GM12878 (cell line): ENCODE measurements around the gene U2AF2. TPM values are rescaled to one million over a fixed set of nuclear protein-coding genes. Genes with fewer than 3 reads are reported as not detected.

Experiments used
- ATAC-seq: fragments of 200-7000 bp; cut with Tn5 transposase; 3 replicates; pipeline ENCODE4 v1.9.1; 2020; ENCODE audit warnings: mild to moderate bottlenecking, moderate library complexity
- BruUV-seq: library from RNA; stranded (reverse); fragments of 400-500 nt; replicated peaks from 2 replicates; lab custom pipeline; 2021; lab: Mats Ljungman, UMichigan
- CTCF ChIA-PET: fragments of 300-600 bp; sonication (Branson Sonifier 250); formaldehyde crosslinking; extraction: SDS; loops from one replicate; lab custom pipeline; 2021; ENCODE audit warnings: inconsistent platforms; lab: Yijun Ruan, JAX
- POLR2A ChIA-PET: fragments of 350-600 bp; formaldehyde crosslinking; extraction: SDS; loops from one replicate; lab custom pipeline; 2021; ENCODE audit warnings: inconsistent platforms; lab: Charles Lee
- RAD21 ChIA-PET: fragments of 300-600 bp; sonication (Branson Sonifier 250); formaldehyde crosslinking; loops from one replicate; lab custom pipeline; 2023; ENCODE audit warnings: antibody characterized with exemption; ENCODE audit not compliant: unreplicated experiment; lab: Charles Lee
- SMC1A ChIA-PET: fragments of 300-600 bp; sonication (Branson Sonifier 250); formaldehyde crosslinking; loops from one replicate; lab custom pipeline; 2023; ENCODE audit not compliant: unreplicated experiment, uncharacterized antibody; lab: Charles Lee
- DNase-seq: peaks from one replicate; pipeline ENCODE4 v3.0.0-alpha.2; 2011; ENCODE audit warnings: low read depth, low spot score
- FAIRE-seq: peaks from 3 replicates; lab custom pipeline; 2011; peaks lifted over from hg19 to GRCh38; lab: Jason Lieb, UNC
- H2AFZ ChIP-seq: 2 replicates; pipeline ENCODE4 v1.6.0; 2011; ENCODE audit warnings: low read depth, low read length, control low read depth; ENCODE audit not compliant: control insufficient read depth
- H3K27ac ChIP-seq: 2 replicates; pipeline ENCODE4 v1.5.1; 2011; ENCODE audit warnings: control low read depth; ENCODE audit not compliant: control insufficient read depth, insufficient read depth
- H3K27me3 ChIP-seq, 2 experiments: replicated peaks in 1 of 2; 2 replicates each; pipeline versions ENCODE4 v1.6.0 to v1.6.1; 2011; ENCODE audit warnings: low read length in 1 of 2; ENCODE audit not compliant: control insufficient read depth in 2 of 2, insufficient read depth in 2 of 2
- H3K36me3 ChIP-seq, 2 experiments: 2 replicates each; pipeline ENCODE4 v1.5.1; 2011; ENCODE audit warnings: low read length in 1 of 2; ENCODE audit not compliant: control insufficient read depth in 2 of 2, insufficient read depth in 2 of 2
- H3K4me1 ChIP-seq: 2 replicates; pipeline ENCODE4 v1.6.1; 2011; ENCODE audit warnings: mild to moderate bottlenecking, low read length, moderate library complexity, mixed read lengths; ENCODE audit not compliant: control insufficient read depth, insufficient read depth
- H3K4me2 ChIP-seq: 2 replicates; pipeline ENCODE4 v1.6.0; 2011; ENCODE audit warnings: control low read depth; ENCODE audit not compliant: control insufficient read depth, insufficient read depth
- H3K4me3 ChIP-seq: fragments of 200-600 bp; sonication (generic); 2 replicates; pipeline ENCODE4 v1.5.1; 2016
- H3K79me2 ChIP-seq: 2 replicates; pipeline ENCODE4 v1.6.0; 2011; ENCODE audit warnings: low read length; ENCODE audit not compliant: control insufficient read depth, insufficient read depth
- H3K9ac ChIP-seq: 2 replicates; pipeline ENCODE4 v1.8.0; 2011; ENCODE audit warnings: low read length, control low read depth, mixed read lengths; ENCODE audit not compliant: control insufficient read depth, insufficient read depth
- H3K9me3 ChIP-seq: replicated peaks from 3 replicates; pipeline ENCODE4 v1.5.1; 2011; ENCODE audit warnings: mild to moderate bottlenecking, low read length; ENCODE audit not compliant: control insufficient read depth, insufficient read depth
- H4K20me1 ChIP-seq: 2 replicates; pipeline ENCODE4 v1.6.0; 2011; ENCODE audit not compliant: control insufficient read depth, insufficient read depth
- CBFB ChIP-seq: IDR thresholded peaks from 2 replicates; pipeline ENCODE4 v1.6.1; 2016; ENCODE audit warnings: antibody characterized with exemption, low read depth
- CEBPB ChIP-seq, 2 experiments: fragments of 150-350 bp in 1 of 2; IDR thresholded peaks; 2 replicates each; pipeline ENCODE4 v1.6.1; 2012 to 2014; ENCODE audit warnings: low read depth in 2 of 2, low read length in 2 of 2, borderline replicate concordance in 1 of 2, inconsistent platforms in 1 of 2
- CHD2 ChIP-seq: IDR thresholded peaks from 2 replicates; pipeline ENCODE4 v1.6.1; 2011; ENCODE audit warnings: low read depth, low read length, improper control_type of control experiment, borderline replicate concordance
- NFIC ChIP-seq: IDR thresholded peaks from 2 replicates; pipeline ENCODE4 v1.6.1; 2012; ENCODE audit warnings: low read depth, mild to moderate bottlenecking, inconsistent platforms, low read length, moderate library complexity
- NR2F1 ChIP-seq: fragments of 450-650 bp; conservative IDR thresholded peaks from 2 replicates; pipeline ENCODE4 v1.6.1; 2017; ENCODE audit warnings: mild to moderate bottlenecking
- RAD21 ChIP-seq: IDR thresholded peaks from 2 replicates; pipeline ENCODE4 v1.6.1; 2011; ENCODE audit warnings: mild to moderate bottlenecking, low read depth, low read length, moderate library complexity; ENCODE audit not compliant: insufficient read depth
- SP1 ChIP-seq: IDR thresholded peaks from one replicate; pipeline ENCODE4 v1.6.1; 2011; ENCODE audit warnings: low read depth, low read length
- STAT1 ChIP-seq: fragments of 450-650 bp; conservative IDR thresholded peaks from 2 replicates; pipeline ENCODE4 v1.6.1; 2014; ENCODE audit warnings: antibody characterized with exemption, mild to moderate bottlenecking
- STAT3 ChIP-seq: IDR thresholded peaks from 2 replicates; pipeline ENCODE4 v1.6.1; 2011; ENCODE audit warnings: low read depth, low read length, improper control_type of control experiment
- TAF1 ChIP-seq: IDR thresholded peaks from 2 replicates; pipeline ENCODE4 v1.6.1; 2011; ENCODE audit warnings: mild to moderate bottlenecking, low read depth, low read length, borderline replicate concordance
- YBX1 ChIP-seq: fragments of 450-650 bp; IDR thresholded peaks from 2 replicates; pipeline ENCODE4 v1.6.1; 2016; ENCODE audit warnings: antibody characterized with exemption
- ZNF384 ChIP-seq: IDR thresholded peaks from 2 replicates; pipeline ENCODE4 v1.6.1; 2012; ENCODE audit warnings: low read depth, mild to moderate bottlenecking, low read length, improper control_type of control experiment, borderline replicate concordance
- WGBS: methylation state at CpG from one replicate; pipeline ENCODE4 v1.1.6; 2016; ENCODE audit warnings: low lambda C conversion rate; ENCODE audit not compliant: insufficient replicate concordance, insufficient coverage; ENCODE audit errors: missing lambda C conversion rate; 5-methylcytosine and 5-hydroxymethylcytosine counted together
- in situ Hi-C: fragments of 300-500 bp; cut with MboI; formaldehyde crosslinking; loops from 9 replicates; pipeline ENCODE4 v1.14.3; 2018; ENCODE audit warnings: mixed read lengths
- intact Hi-C: fragments of 100-400 bp; cut with micrococcal nuclease; formaldehyde crosslinking; loops from one replicate; pipeline ENCODE4 v1.14.2; 2022; ENCODE audit not compliant: unreplicated experiment
- polyA plus RNA-seq, 11 experiments: library from polyadenylated mRNA; depleted of rRNA in 4 of 11; unstranded in 6 of 11; stranded (reverse) in 5 of 11; fragments of >200 nt; fragmentation: Nextera tagmentation in 4 of 11; fragmentation: Illumina TruSeq in 1 of 11; extraction: Ambion mirVana in 4 of 11; extraction: Trizol in 1 of 11; gene quantifications; 1 replicate in 1 of 11; 2 replicates in 10 of 11; pipeline versions ENCODE4 v1.2.1 to v1.2.3, GENCODE V29; 2011 to 2016; ENCODE audit warnings: inconsistent platforms in 2 of 11, missing spikeins in 2 of 11, low read depth in 1 of 11
- total RNA-seq, 4 experiments: library from RNA; depleted of rRNA in 3 of 4; stranded (reverse); fragments of >200 nt in 3 of 4; fragmentation: Illumina TruSeq in 1 of 4; extraction: Trizol in 1 of 4; gene quantifications; 2 replicates each; pipeline versions ENCODE4 v1.2.1 to v1.2.3, GENCODE V29; 2013 to 2021
- TF ChIP-seq, protein P1 (sequence below): fragments of 450-650 bp; IDR thresholded peaks from 2 replicates; pipeline ENCODE4 v1.6.1; 2018; ENCODE audit warnings: mild to moderate bottlenecking, low read depth, moderate library complexity; ENCODE audit not compliant: partially characterized antibody
- TF ChIP-seq, protein P2 (sequence below): IDR thresholded peaks from 2 replicates; pipeline ENCODE4 v1.6.1; 2011; ENCODE audit warnings: borderline replicate concordance, low read depth, mild to moderate bottlenecking, moderate library complexity, low read length; ENCODE audit not compliant: insufficient read depth, poor library complexity, severe bottlenecking
- TF ChIP-seq, protein P3 (sequence below): fragments of 450-650 bp; formaldehyde crosslinking; IDR thresholded peaks from 2 replicates; pipeline ENCODE4 v1.4.0; 2020; ENCODE audit warnings: mild to moderate bottlenecking, moderate library complexity

Gene U2AF2
- total and polyA plus RNA-seq, 10 of the 15 experiments (the other 5 are each of a cell fraction or from before 2014, with no cell fraction given) = 3.0 to 338 (median 130) TPM

DNA sequence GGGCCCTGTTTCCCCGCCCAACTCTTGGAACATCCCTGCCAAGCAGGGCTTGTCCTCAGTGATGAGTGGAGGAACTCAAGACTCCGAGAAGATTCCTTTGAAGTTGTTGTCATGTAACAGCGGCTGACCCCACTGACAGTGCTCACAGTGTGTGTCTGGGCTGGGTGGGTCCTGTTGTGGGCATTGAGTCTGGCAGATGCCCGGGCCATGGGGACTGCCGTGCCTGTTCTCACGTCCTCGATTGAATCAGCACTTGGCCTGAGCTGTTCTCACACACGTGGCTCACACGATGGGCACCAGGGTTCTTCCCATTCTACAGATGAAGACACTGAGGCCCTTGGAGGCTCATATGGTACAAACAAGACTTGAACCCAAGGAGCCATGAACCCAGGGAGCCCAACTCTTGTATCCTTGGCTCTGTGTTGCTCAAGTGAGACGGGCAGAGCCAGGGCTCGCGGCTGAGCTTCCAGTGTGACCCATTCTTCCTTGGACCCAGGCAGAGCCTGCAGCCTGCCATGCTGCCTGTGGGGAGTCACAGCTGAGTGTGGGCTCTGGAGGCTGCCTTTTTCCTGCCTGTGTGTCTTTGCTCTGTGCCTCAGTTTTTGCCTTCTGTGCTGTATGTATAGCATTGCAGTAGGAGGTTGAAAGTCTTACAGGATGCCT lies 11.6 kb downstream of the U2AF2 start (continued):
- TF ChIP-seq NR2F1 (no peak), STAT1 (no peak), STAT3 (no peak)
- TF ChIP-seq, protein P1, sequence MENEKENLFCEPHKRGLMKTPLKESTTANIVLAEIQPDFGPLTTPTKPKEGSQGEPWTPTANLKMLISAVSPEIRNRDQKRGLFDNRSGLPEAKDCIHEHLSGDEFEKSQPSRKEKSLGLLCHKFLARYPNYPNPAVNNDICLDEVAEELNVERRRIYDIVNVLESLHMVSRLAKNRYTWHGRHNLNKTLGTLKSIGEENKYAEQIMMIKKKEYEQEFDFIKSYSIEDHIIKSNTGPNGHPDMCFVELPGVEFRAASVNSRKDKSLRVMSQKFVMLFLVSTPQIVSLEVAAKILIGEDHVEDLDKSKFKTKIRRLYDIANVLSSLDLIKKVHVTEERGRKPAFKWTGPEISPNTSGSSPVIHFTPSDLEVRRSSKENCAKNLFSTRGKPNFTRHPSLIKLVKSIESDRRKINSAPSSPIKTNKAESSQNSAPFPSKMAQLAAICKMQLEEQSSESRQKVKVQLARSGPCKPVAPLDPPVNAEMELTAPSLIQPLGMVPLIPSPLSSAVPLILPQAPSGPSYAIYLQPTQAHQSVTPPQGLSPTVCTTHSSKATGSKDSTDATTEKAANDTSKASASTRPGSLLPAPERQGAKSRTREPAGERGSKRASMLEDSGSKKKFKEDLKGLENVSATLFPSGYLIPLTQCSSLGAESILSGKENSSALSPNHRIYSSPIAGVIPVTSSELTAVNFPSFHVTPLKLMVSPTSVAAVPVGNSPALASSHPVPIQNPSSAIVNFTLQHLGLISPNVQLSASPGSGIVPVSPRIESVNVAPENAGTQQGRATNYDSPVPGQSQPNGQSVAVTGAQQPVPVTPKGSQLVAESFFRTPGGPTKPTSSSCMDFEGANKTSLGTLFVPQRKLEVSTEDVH = no peak

DNA sequence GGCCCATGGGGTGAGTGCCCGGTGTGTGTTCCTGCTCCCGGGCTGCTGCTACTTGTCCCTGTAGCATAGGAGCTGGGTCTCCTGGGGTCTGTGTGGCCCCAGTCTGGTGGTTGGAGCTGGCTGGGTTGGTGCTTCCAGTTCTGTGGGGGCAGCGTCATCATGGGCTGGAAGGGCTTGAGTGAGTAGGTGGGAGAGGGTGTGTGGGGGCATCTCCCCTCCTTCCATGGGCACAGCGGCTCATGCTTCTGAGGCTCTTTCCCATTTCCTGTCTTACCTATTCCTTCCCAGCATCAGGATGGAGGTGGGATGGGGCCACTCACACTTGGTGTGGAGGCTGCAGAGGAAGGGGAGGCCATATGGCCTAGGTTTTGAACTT lies 12.2 kb downstream of the U2AF2 start:
- no peak overlapping the region for H3K27ac ChIP-seq
- POLR2A ChIA-PET = no interaction called here
- TF ChIP-seq STAT3 = no peak
- TF ChIP-seq, protein P2, sequence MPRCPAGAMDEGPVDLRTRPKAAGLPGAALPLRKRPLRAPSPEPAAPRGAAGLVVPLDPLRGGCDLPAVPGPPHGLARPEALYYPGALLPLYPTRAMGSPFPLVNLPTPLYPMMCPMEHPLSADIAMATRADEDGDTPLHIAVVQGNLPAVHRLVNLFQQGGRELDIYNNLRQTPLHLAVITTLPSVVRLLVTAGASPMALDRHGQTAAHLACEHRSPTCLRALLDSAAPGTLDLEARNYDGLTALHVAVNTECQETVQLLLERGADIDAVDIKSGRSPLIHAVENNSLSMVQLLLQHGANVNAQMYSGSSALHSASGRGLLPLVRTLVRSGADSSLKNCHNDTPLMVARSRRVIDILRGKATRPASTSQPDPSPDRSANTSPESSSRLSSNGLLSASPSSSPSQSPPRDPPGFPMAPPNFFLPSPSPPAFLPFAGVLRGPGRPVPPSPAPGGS = no peak
- TF ChIP-seq CBFB = no peak
- TF ChIP-seq CHD2 = no peak
- TF ChIP-seq YBX1 = no peak
- TF ChIP-seq NFIC = no peak
- TF ChIP-seq SP1 = no peak
- TF ChIP-seq RAD21 = no peak
- TF ChIP-seq, protein P3, sequence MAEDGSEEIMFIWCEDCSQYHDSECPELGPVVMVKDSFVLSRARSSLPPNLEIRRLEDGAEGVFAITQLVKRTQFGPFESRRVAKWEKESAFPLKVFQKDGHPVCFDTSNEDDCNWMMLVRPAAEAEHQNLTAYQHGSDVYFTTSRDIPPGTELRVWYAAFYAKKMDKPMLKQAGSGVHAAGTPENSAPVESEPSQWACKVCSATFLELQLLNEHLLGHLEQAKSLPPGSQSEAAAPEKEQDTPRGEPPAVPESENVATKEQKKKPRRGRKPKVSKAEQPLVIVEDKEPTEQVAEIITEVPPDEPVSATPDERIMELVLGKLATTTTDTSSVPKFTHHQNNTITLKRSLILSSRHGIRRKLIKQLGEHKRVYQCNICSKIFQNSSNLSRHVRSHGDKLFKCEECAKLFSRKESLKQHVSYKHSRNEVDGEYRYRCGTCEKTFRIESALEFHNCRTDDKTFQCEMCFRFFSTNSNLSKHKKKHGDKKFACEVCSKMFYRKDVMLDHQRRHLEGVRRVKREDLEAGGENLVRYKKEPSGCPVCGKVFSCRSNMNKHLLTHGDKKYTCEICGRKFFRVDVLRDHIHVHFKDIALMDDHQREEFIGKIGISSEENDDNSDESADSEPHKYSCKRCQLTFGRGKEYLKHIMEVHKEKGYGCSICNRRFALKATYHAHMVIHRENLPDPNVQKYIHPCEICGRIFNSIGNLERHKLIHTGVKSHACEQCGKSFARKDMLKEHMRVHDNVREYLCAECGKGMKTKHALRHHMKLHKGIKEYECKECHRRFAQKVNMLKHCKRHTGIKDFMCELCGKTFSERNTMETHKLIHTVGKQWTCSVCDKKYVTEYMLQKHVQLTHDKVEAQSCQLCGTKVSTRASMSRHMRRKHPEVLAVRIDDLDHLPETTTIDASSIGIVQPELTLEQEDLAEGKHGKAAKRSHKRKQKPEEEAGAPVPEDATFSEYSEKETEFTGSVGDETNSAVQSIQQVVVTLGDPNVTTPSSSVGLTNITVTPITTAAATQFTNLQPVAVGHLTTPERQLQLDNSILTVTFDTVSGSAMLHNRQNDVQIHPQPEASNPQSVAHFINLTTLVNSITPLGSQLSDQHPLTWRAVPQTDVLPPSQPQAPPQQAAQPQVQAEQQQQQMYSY (CRISPR knock-in tag) = no peak
- no peak for TF ChIP-seq ZNF384
- TF ChIP-seq CEBPB (IDR thresholded peaks at IDR 0.05; ENCODE audit: borderline replicate concordance in 1 of 2, low read depth in 2 of 2, low read length in 2 of 2) = no peak
- no peak for TF ChIP-seq TAF1

More for the DNA sequence above, 12.2 kb downstream of the U2AF2 start:
- FAIRE-seq (no peak), ATAC-seq (no peak), DNase-seq (no peak)
- H3K4me3 ChIP-seq = no peak overlapping the region
- H3K4me1 ChIP-seq = no peaks in the 10 kb centered on the region
- no TSS peak for BruUV-seq
- intact Hi-C loops (no loop called here), in situ Hi-C loops (loop anchor here (25.0 kb wide), 1 partner anchor 1530 kb away; the partner anchor contains the start of gene CNOT3)
- no peak overlapping the region for H2AFZ ChIP-seq
- no peaks in the 10 kb centered on the region for H3K27me3 ChIP-seq
- H3K79me2 ChIP-seq = peaks cover 20% of the 10 kb centered on the region
- H3K4me2 ChIP-seq = no peak overlapping the region
- H3K9me3 ChIP-seq = no peaks in the 10 kb centered on the region
- peaks cover 44 to 68% of the 10 kb centered on the region in 2 experiments for H3K36me3 ChIP-seq
- H3K9ac ChIP-seq = no peak overlapping the region
- CTCF ChIA-PET = no interaction called here
- WGBS = 94% methylated on average over 4 of the region's 4 CpGs
- RAD21 ChIA-PET = no interaction called here
- peaks cover 21% of the 10 kb centered on the region for H4K20me1 ChIP-seq
- SMC1A ChIA-PET = no interaction called here
